H1 (cell line): ENCODE results near the gene RITA1. TPM values are rescaled to one million over a fixed set of nuclear protein-coding genes. Genes with fewer than 3 reads are reported as not detected.

ENCODE experiments used
- CTCF ChIA-PET: fragments of 300-600 bp; sonication (Branson Sonifier 250); formaldehyde crosslinking; loops from one replicate; lab custom pipeline; 2021; ENCODE audit not compliant: partially characterized antibody; lab: Charles Lee
- POLR2A ChIA-PET: fragments of 300-600 bp; sonication (Branson Sonifier 250); formaldehyde crosslinking; loops from one replicate; lab custom pipeline; 2021; ENCODE audit warnings: inconsistent platforms; ENCODE audit not compliant: partially characterized antibody; lab: Charles Lee
- DNase-seq, 2 experiments: peaks; one replicate each; pipeline versions ENCODE4 v3.0.0 to v3.0.0-alpha.2; 2010 to 2022; ENCODE audit warnings: low spot score in 2 of 2, low read depth in 1 of 2, mixed read lengths in 1 of 2
- FAIRE-seq: peaks from 2 replicates; lab custom pipeline; 2011; peaks lifted over from hg19 to GRCh38; lab: Jason Lieb, UNC
- H2AFZ ChIP-seq: 2 replicates; pipeline ENCODE4 v1.8.1; 2012; ENCODE audit warnings: low read length, inconsistent platforms
- H2AK5ac ChIP-seq: 2 replicates; pipeline ENCODE4 v1.6.1; 2013; ENCODE audit warnings: low read depth, low read length
- H2BK120ac ChIP-seq: replicated peaks from 2 replicates; pipeline ENCODE3; 2013; ENCODE audit warnings: low read depth, low read length, inconsistent platforms
- H2BK12ac ChIP-seq: 2 replicates; pipeline ENCODE4 v1.6.1; 2013; ENCODE audit warnings: low read depth, low read length
- H2BK15ac ChIP-seq: 2 replicates; pipeline ENCODE4 v1.6.1; 2013; ENCODE audit warnings: low read length
- H2BK20ac ChIP-seq: 2 replicates; pipeline ENCODE4 v1.6.1; 2013; ENCODE audit warnings: low read length
- H2BK5ac ChIP-seq: 2 replicates; pipeline ENCODE4 v1.6.1; 2013; ENCODE audit warnings: low read depth, low read length
- H3K14ac ChIP-seq: 2 replicates; pipeline ENCODE4 v1.6.1; 2013; ENCODE audit warnings: inconsistent platforms; ENCODE audit not compliant: insufficient read length
- H3K18ac ChIP-seq: 2 replicates; pipeline ENCODE4 v1.6.1; 2013; ENCODE audit warnings: low read length; ENCODE audit errors: extremely low read depth
- H3K23ac ChIP-seq: 2 replicates; pipeline ENCODE4 v1.6.1; 2013; ENCODE audit warnings: inconsistent platforms; ENCODE audit not compliant: insufficient read length
- H3K23me2 ChIP-seq: 2 replicates; pipeline ENCODE4 v1.6.1; 2013; ENCODE audit warnings: low read depth, low read length
- H3K27ac ChIP-seq: 2 replicates; pipeline ENCODE4 v1.6.1; 2011; ENCODE audit warnings: low read depth, low read length, inconsistent platforms
- H3K27me3 ChIP-seq, 4 experiments: replicated peaks in 1 of 4; 1 replicate in 1 of 4; 2 replicates in 3 of 4; pipeline versions ENCODE4 v1.6.1 to v1.8.1; 2011 to 2013; ENCODE audit warnings: low read length in 3 of 4, mild to moderate bottlenecking in 3 of 4, inconsistent platforms in 2 of 4, mixed read lengths in 2 of 4, moderate library complexity in 1 of 4; ENCODE audit not compliant: control insufficient read depth in 3 of 4, insufficient read depth in 3 of 4; ENCODE audit errors: extremely low read depth in 1 of 4
- H3K36me3 ChIP-seq, 4 experiments: 2 replicates each; pipeline versions ENCODE4 v1.6.1 to v1.8.1; 2011 to 2013; ENCODE audit warnings: mild to moderate bottlenecking in 4 of 4, low read length in 3 of 4, moderate library complexity in 2 of 4, control low read depth in 1 of 4, inconsistent platforms in 1 of 4; ENCODE audit not compliant: insufficient read depth in 4 of 4, control insufficient read depth in 2 of 4
- H3K4ac ChIP-seq: replicated peaks from 2 replicates; pipeline ENCODE3; 2013; ENCODE audit warnings: low read length, low read depth, mixed read lengths, inconsistent platforms; ENCODE audit not compliant: insufficient read length
- H3K4me1 ChIP-seq, 4 experiments: replicated peaks in 1 of 4; 1 replicate in 1 of 4; 2 replicates in 3 of 4; pipeline versions ENCODE4 v1.6.1 to v1.8.1; 2011 to 2013; ENCODE audit warnings: low read length in 3 of 4, inconsistent platforms in 2 of 4, mixed read lengths in 1 of 4; ENCODE audit not compliant: insufficient read depth in 4 of 4, control insufficient read depth in 3 of 4
- H3K4me2 ChIP-seq, 2 experiments: 2 replicates each; pipeline versions ENCODE4 v1.6.1 to v1.8.1; 2011 to 2013; ENCODE audit warnings: low read depth in 2 of 2, low read length in 2 of 2, control low read depth in 1 of 2, inconsistent platforms in 1 of 2, mild to moderate bottlenecking in 1 of 2; ENCODE audit not compliant: insufficient read depth in 1 of 2
- H3K4me3 ChIP-seq, 4 experiments: fragments of 200-600, 300-600 bp in 1 of 4; sonication (generic), shearing (Covaris generic), sonication (Bioruptor Twin) in 1 of 4; 2 replicates each; pipeline versions ENCODE4 v1.5.1 to v1.8.1; 2011 to 2016; ENCODE audit warnings: low read length in 4 of 4, low read depth in 3 of 4, control low read depth in 2 of 4, inconsistent platforms in 2 of 4, mild to moderate bottlenecking in 2 of 4, mixed read lengths in 1 of 4, moderate library complexity in 1 of 4; ENCODE audit not compliant: insufficient read depth in 2 of 4; ENCODE audit errors: extremely low read depth in 1 of 4
- H3K56ac ChIP-seq: replicated peaks from 2 replicates; pipeline ENCODE3; 2013; ENCODE audit warnings: low read depth, mild to moderate bottlenecking, mixed read lengths, low read length, inconsistent platforms; ENCODE audit not compliant: insufficient read length
- H3K79me1 ChIP-seq: 2 replicates; pipeline ENCODE4 v1.6.1; 2013; ENCODE audit warnings: low read depth, low read length, control low read depth
- H3K79me2 ChIP-seq, 2 experiments: 2 replicates each; pipeline versions ENCODE4 v1.6.1 to v1.8.1; 2012 to 2013; ENCODE audit warnings: low read length in 2 of 2, mild to moderate bottlenecking in 2 of 2, inconsistent platforms in 1 of 2; ENCODE audit not compliant: insufficient read depth in 2 of 2, control insufficient read depth in 1 of 2
- H3K9ac ChIP-seq, 4 experiments: replicated peaks in 1 of 4; 1 replicate in 1 of 4; 2 replicates in 3 of 4; pipeline versions ENCODE4 v1.6.1 to v1.8.1; 2011 to 2013; ENCODE audit warnings: low read depth in 3 of 4, low read length in 3 of 4, control low read depth in 2 of 4, mild to moderate bottlenecking in 2 of 4, moderate library complexity in 2 of 4, inconsistent platforms in 1 of 4; ENCODE audit errors: extremely low read depth in 1 of 4
- H3K9me3 ChIP-seq, 2 experiments: 2 replicates each; pipeline versions ENCODE4 v1.6.1 to v1.8.1; 2012 to 2013; ENCODE audit warnings: mild to moderate bottlenecking in 2 of 2, moderate library complexity in 2 of 2, control low read depth in 1 of 2, inconsistent platforms in 1 of 2, low read depth in 1 of 2, low read length in 1 of 2, mixed read lengths in 1 of 2; ENCODE audit not compliant: insufficient read depth in 2 of 2
- H4K20me1 ChIP-seq, 2 experiments: replicated peaks in 1 of 2; 2 replicates each; pipeline versions ENCODE3 to v1.8.1; 2011 to 2013; ENCODE audit warnings: inconsistent platforms in 2 of 2, low read length in 2 of 2, mild to moderate bottlenecking in 1 of 2; ENCODE audit not compliant: insufficient read depth in 2 of 2, control insufficient read depth in 1 of 2
- H4K5ac ChIP-seq: 2 replicates; pipeline ENCODE4 v1.6.1; 2013; ENCODE audit warnings: low read length, low read depth, mixed read lengths, inconsistent platforms; ENCODE audit not compliant: insufficient read length
- H4K8ac ChIP-seq: 2 replicates; pipeline ENCODE4 v1.8.0; 2013; ENCODE audit warnings: mild to moderate bottlenecking, moderate library complexity, low read length, inconsistent platforms; ENCODE audit not compliant: insufficient read depth; ENCODE audit errors: extremely low read depth
- H4K91ac ChIP-seq: replicated peaks from 2 replicates; pipeline ENCODE3; 2013; ENCODE audit warnings: low read length, mixed read lengths, inconsistent platforms; ENCODE audit not compliant: insufficient read length
- EGR1 ChIP-seq: IDR thresholded peaks from 2 replicates; pipeline ENCODE4 v1.6.1; 2011; ENCODE audit warnings: low read depth, low read length, borderline replicate concordance
- KDM4A ChIP-seq: IDR thresholded peaks from one replicate; pipeline ENCODE4 v1.7.1; 2012; ENCODE audit warnings: low read depth, mild to moderate bottlenecking, moderate library complexity, low read length, inconsistent platforms; ENCODE audit not compliant: severe bottlenecking
- POLR2AphosphoS5 ChIP-seq: IDR thresholded peaks from 2 replicates; pipeline ENCODE4 v1.6.1; 2011; ENCODE audit warnings: low read depth, low read length
- YY1 ChIP-seq: IDR thresholded peaks from 2 replicates; pipeline ENCODE4 v1.6.1; 2011; ENCODE audit warnings: low read depth, mild to moderate bottlenecking, low read length
- WGBS, 2 experiments: shearing (Covaris generic) in 1 of 2; methylation state at CpG; one replicate each; pipeline versions ENCODE4 v1.1.6 to v1.1.7; 2013 to 2015; ENCODE audit warnings: low lambda C conversion rate in 2 of 2, mixed read lengths in 2 of 2, inconsistent platforms in 1 of 2, low coverage in 1 of 2, missing lambda C conversion rate in 1 of 2; ENCODE audit not compliant: insufficient replicate concordance in 2 of 2, insufficient coverage in 1 of 2, insufficient read length in 1 of 2; ENCODE audit errors: extremely low coverage in 1 of 2, missing lambda C conversion rate in 1 of 2; 5-methylcytosine and 5-hydroxymethylcytosine counted together
- long read RNA-seq, 2 experiments: library from RNA in 1 of 2; library from capped mRNA in 1 of 2; stranded (forward); transcript quantifications; one replicate each; pipeline ENCODE4 v2.0.0, GENCODE V29; 2021; ENCODE audit warnings: inconsistent platforms in 1 of 2
- polyA minus RNA-seq, 3 experiments: library from RNA; depleted of rRNA, polyadenylated mRNA; stranded (reverse); fragments of >200 nt; gene quantifications; 1 replicate in 2 of 3; 2 replicates in 1 of 3; pipeline ENCODE4 v1.2.3, GENCODE V29; 2011
- polyA plus RNA-seq, 7 experiments: library from polyadenylated mRNA; depleted of rRNA in 3 of 7; stranded (reverse) in 5 of 7; unstranded in 2 of 7; fragments of >200 nt in 5 of 7; fragments of 200-250 nt in 2 of 7; gene quantifications; 1 replicate in 5 of 7; 2 replicates in 1 of 7; 4 replicates in 1 of 7; pipeline versions ENCODE4 v1.2.1 to v1.2.3, GENCODE V29; 2011 to 2013; ENCODE audit warnings: missing spikeins in 2 of 7, mixed read lengths in 2 of 7
- total RNA-seq: library from RNA; stranded (reverse); fragmentation: NEBNext Ultra II Directional; extraction: Animal tissue kit (Norgen Biotek cat#: 25700); gene quantifications from 2 replicates; pipeline ENCODE4 v1.2.1, GENCODE V29; 2021
- TF ChIP-seq, protein P1 (sequence below): IDR thresholded peaks from 2 replicates; pipeline ENCODE4 v1.6.1; 2012; ENCODE audit warnings: low read length, inconsistent platforms

RITA1 gene, protein sequence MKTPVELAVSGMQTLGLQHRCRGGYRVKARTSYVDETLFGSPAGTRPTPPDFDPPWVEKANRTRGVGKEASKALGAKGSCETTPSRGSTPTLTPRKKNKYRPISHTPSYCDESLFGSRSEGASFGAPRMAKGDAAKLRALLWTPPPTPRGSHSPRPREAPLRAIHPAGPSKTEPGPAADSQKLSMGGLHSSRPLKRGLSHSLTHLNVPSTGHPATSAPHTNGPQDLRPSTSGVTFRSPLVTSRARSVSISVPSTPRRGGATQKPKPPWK
- total RNA-seq = 25.8 and 26.4 TPM in 2 replicates
- 24.1 and 31.0 TPM in 2 replicates for polyA plus RNA-seq (2011; rRNA removed)
- polyA plus RNA-seq (2011; cell fraction: cytosol; rRNA removed) = 25.4 TPM
- 19.1 TPM for polyA plus RNA-seq (2011; cell fraction: nucleus; rRNA removed)
- polyA plus RNA-seq (2012, experiment 1 of 2) = 21.0 to 23.7 TPM (median 23.5 TPM) in 4 replicates
- polyA plus RNA-seq (2012, experiment 2 of 2) = 32.3 TPM
- polyA plus RNA-seq (2013, experiment 1 of 2) = 16.0 TPM
- polyA plus RNA-seq (2013, experiment 2 of 2) = 16.6 TPM
- 10.5 and 15.2 TPM in 2 replicates for polyA minus RNA-seq (2011; rRNA and poly(A)+ RNA removed)
- 12.2 TPM for polyA minus RNA-seq (2011; cell fraction: cytosol; rRNA and poly(A)+ RNA removed)
- polyA minus RNA-seq (2011; cell fraction: nucleus; rRNA and poly(A)+ RNA removed) = 19.0 TPM
- long read RNA-seq, experiment 1, transcript RITA1-201 (4 exons, 2,053 nt) = major isoform, 13 of 37 reads
- long read RNA-seq, experiment 1, partial matches to known transcripts = 18 of 37 reads
- long read RNA-seq, experiment 1, other reads (novel, unspliced or antisense) = 1 of 37 reads
- long read RNA-seq, experiment 2, partial matches to known transcripts = 6 of 6 reads
- long read RNA-seq, experiment 2, other reads (novel, unspliced or antisense) = 0 of 6 reads

DNA sequence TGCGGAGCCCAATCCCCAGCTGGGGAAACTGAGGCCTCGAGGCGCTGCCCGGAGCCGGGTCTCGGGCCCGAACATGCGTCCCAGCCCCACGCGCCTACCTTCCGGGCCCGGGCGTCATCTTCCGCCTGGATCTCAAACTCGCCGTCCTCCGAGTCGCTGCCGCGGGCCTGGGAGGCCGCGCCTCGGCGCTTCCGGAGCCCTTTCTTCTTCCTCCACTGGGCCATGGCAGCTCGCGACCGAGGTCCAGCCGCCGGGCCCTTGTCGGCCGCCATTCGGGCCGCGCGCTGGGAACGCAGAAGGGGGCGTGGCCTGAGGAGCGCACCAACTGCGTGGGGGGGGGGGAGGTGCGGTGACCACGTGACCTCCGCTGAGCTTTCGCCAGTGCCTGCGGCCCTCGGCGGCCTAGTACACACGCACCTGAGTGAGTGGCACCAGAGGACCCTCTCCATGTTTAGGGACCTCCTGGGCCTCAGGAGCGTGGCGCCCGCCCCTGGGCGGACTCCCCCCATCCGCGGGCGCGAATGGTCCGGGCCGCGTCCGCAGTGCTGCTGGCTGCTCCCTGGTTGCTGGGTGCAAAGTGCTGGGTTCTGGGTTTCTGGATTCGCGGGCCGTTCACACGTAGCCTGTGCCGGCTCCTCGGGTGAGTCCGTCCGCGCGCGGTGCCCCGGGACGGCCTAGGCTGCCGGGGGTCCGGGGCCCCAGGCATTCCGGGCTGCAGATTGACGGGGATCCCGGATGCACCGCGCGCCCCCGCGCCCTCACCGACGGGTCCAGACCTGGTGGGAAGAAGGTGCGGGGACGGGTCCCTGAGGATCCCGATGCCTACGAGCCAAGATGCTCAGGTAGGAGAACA is at the start of gene RITA1, which contains the start of gene DDX54:
RITA1 (plus strand) TSS at position 542 of the 853 bp plus-strand sequence. CDS start 1,026 bp downstream, outside the sequence.
DDX54 (minus strand) TSS at position 299 of the 853 bp plus-strand sequence; CDS start at position 272, 27 bp downstream.
- Histone ChIP-seq H2BK20ac (no peak within 1 kb of the TSS), H2BK15ac (no peak within 1 kb of the TSS), H4K5ac (peak within 1 kb of the TSS; percentile 39), H3K18ac (peak within 1 kb of the TSS; percentile 78), H3K9me3 (no peaks in the 10 kb centered on the region), H2BK5ac (peak within 1 kb of the TSS; percentile 88), H3K23me2 (peaks cover 7% of the 10 kb centered on the region; the same call in 1 of the 2 replicates), H2BK12ac (no peak within 1 kb of the TSS), H2BK120ac (no peak within 1 kb of the TSS), H4K91ac (peak within 1 kb of the TSS; percentile 88), H3K36me3 (peaks cover 3 to 11% (median 5%) of the 10 kb centered on the region in 4 experiments; a peak in 6 of 8 replicates), H4K20me1 (peaks cover 2 to 9% of the 10 kb centered on the region in 2 experiments), H3K23ac (no peak within 1 kb of the TSS), H3K56ac (peak within 1 kb of the TSS; percentile 91), H3K9ac (peak within 1 kb of the TSS; percentile 72 to 92 (median 90)), H3K79me1 (peaks cover 13% of the 10 kb centered on the region), H3K27ac (peak within 1 kb of the TSS; percentile 84), H3K14ac (no peak within 1 kb of the TSS), H3K79me2 (peaks cover 9 to 46% of the 10 kb centered on the region in 2 experiments; a peak in 3 of 4 replicates), H3K4ac (peak within 1 kb of the TSS; percentile 87), H3K4me3 (peak within 1 kb of the TSS; percentile 75 to 90 (median 80)), H3K27me3 (no peaks in the 10 kb centered on the region), H2AK5ac (no peak within 1 kb of the TSS), H2AFZ (peak within 1 kb of the TSS; percentile 58; the same call in 1 of the 2 replicates), H3K4me2 (peak within 1 kb of the TSS; percentile 63 to 72), H4K8ac (peak within 1 kb of the TSS; percentile 96), H3K4me1 (peaks cover 0 to 6% (median 3%) of the 10 kb centered on the region in 4 experiments; a peak in 4 of 7 replicates)
- ChIA-PET CTCF (interaction anchor here (1.1 to 1.9 kb wide), 4 partner anchors 9 to 240 kb away, joined by 3 to 8 read pairs (median 3); no protein-coding TSS in a partner anchor), POLR2A (interaction anchor here (0.6 to 5.1 kb wide), 25 partner anchors 8 to 339 kb away, joined by 3 to 30 read pairs (median 4); partner anchors contain the start of genes CFAP73, SDSL and TPCN1)
- DNase-seq (peak; percentile 81 to 90), FAIRE-seq (no peak)
- WGBS, 2 experiments = 2% methylated on average over 37 of the region's 89 CpGs; no CpG with 5 or more reads in 1 of the 2 experiments
- peak; percentile 87 for TF ChIP-seq KDM4A
- TF ChIP-seq, protein P1, sequence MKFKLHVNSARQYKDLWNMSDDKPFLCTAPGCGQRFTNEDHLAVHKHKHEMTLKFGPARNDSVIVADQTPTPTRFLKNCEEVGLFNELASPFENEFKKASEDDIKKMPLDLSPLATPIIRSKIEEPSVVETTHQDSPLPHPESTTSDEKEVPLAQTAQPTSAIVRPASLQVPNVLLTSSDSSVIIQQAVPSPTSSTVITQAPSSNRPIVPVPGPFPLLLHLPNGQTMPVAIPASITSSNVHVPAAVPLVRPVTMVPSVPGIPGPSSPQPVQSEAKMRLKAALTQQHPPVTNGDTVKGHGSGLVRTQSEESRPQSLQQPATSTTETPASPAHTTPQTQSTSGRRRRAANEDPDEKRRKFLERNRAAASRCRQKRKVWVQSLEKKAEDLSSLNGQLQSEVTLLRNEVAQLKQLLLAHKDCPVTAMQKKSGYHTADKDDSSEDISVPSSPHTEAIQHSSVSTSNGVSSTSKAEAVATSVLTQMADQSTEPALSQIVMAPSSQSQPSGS = no peak
- TF ChIP-seq EGR1 = no peak
- TF ChIP-seq YY1 = peak; percentile 93
- peak; percentile 62 for TF ChIP-seq POLR2AphosphoS5
